ENCODE data around the gene GPR107. TPM values are rescaled to one million over a fixed set of nuclear protein-coding genes. Genes with fewer than 3 reads are reported as not detected.

GPR107 gene
- total RNA-seq, 3 donors from 2014 or later = 15.9 to 21.7 (median 17.9) TPM

- no peak for ATAC-seq
- Mint-ChIP-seq H3K4me1 (ENCODE audit: low read depth) (peaks cover 9% of the 10 kb centered on the region), H3K27me3 (ENCODE audit: low read depth) (no peaks in the 10 kb centered on the region), H3K9me3 (no peaks in the 10 kb centered on the region), H3K4me3 (no peak overlapping the region), H3K36me3 (ENCODE audit: insufficient read depth) (peaks cover 32% of the 10 kb centered on the region)
- DNase-seq = no peak
Measured at GRCh38 chr9:130100681-130101080, 47.0 kb downstream of the GPR107 start.

- Mint-ChIP-seq H3K4me3 (no peak overlapping the region), H3K36me3 (ENCODE audit: insufficient read depth) (peaks cover 40% of the 10 kb centered on the region), H3K9me3 (no peaks in the 10 kb centered on the region), H3K4me1 (ENCODE audit: low read depth) (peaks cover 10% of the 10 kb centered on the region), H3K27me3 (ENCODE audit: low read depth) (no peaks in the 10 kb centered on the region)
- no peak for DNase-seq
- ATAC-seq = no peak
Measured at GRCh38 chr9:130101915-130102314, 48.2 kb downstream of the GPR107 start.

- ATAC-seq = no peak
- no peak overlapping the region for H3K4me3 Mint-ChIP-seq
- peaks cover 22% of the 10 kb centered on the region for H3K4me1 Mint-ChIP-seq (ENCODE audit: low read depth)
- peaks cover 40% of the 10 kb centered on the region for H3K36me3 Mint-ChIP-seq (ENCODE audit: insufficient read depth)
- DNase-seq = no peak
- H3K27me3 Mint-ChIP-seq (ENCODE audit: low read depth) = no peaks in the 10 kb centered on the region
- no peaks in the 10 kb centered on the region for H3K9me3 Mint-ChIP-seq
Measured at GRCh38 chr9:130104491-130105193, 50.9 kb downstream of the GPR107 start.

GRCh38 chr9:130106860-130107233 is 53.1 kb downstream of the GPR107 start:
- Mint-ChIP-seq H3K27me3 (ENCODE audit: low read depth) (no peaks in the 10 kb centered on the region), H3K9me3 (no peaks in the 10 kb centered on the region), H3K36me3 (ENCODE audit: insufficient read depth) (peaks cover 36% of the 10 kb centered on the region), H3K4me1 (ENCODE audit: low read depth) (peaks cover 32% of the 10 kb centered on the region), H3K4me3 (no peak overlapping the region)
- DNase-seq (no peak), ATAC-seq (peak in 1 of 2 donors; percentile 3)

GRCh38 chr9:130107234-130107861 is 53.6 kb downstream of the GPR107 start:
- Mint-ChIP-seq H3K4me3 (peak overlapping the region; percentile 11), H3K4me1 (ENCODE audit: low read depth) (peaks cover 32% of the 10 kb centered on the region)

GRCh38 chr9:130107955-130108354 is 54.2 kb downstream of the GPR107 start:
- Mint-ChIP-seq H3K36me3 (ENCODE audit: insufficient read depth) (peaks cover 33% of the 10 kb centered on the region), H3K27me3 (ENCODE audit: low read depth) (no peaks in the 10 kb centered on the region), H3K9me3 (no peaks in the 10 kb centered on the region), H3K4me1 (ENCODE audit: low read depth) (peaks cover 32% of the 10 kb centered on the region), H3K4me3 (no peak overlapping the region)
- ATAC-seq (peak; percentile 17 to 18), DNase-seq (no peak)

More at GRCh38 chr9:130107234-130107861, 53.6 kb downstream of the GPR107 start:
- Mint-ChIP-seq H3K27me3 (ENCODE audit: low read depth) (no peaks in the 10 kb centered on the region), H3K9me3 (no peaks in the 10 kb centered on the region), H3K36me3 (ENCODE audit: insufficient read depth) (peaks cover 33% of the 10 kb centered on the region)
- ATAC-seq = peak; percentile 93 to 95
- DNase-seq = peak; percentile 87

- DNase-seq (no peak), ATAC-seq (no peak)
- Mint-ChIP-seq H3K36me3 (ENCODE audit: insufficient read depth) (peaks cover 29% of the 10 kb centered on the region), H3K9me3 (no peaks in the 10 kb centered on the region), H3K4me3 (no peak overlapping the region), H3K27me3 (ENCODE audit: low read depth) (no peaks in the 10 kb centered on the region), H3K4me1 (ENCODE audit: low read depth) (peaks cover 32% of the 10 kb centered on the region)
Measured at GRCh38 chr9:130110166-130110565, 56.5 kb downstream of the GPR107 start.

- no peak overlapping the region for H3K4me3 Mint-ChIP-seq
- H3K4me1 Mint-ChIP-seq (ENCODE audit: low read depth) = peaks cover 32% of the 10 kb centered on the region
- DNase-seq (no peak), ATAC-seq (no peak)
- H3K36me3 Mint-ChIP-seq (ENCODE audit: insufficient read depth) = peaks cover 28% of the 10 kb centered on the region
- no peaks in the 10 kb centered on the region for H3K27me3 Mint-ChIP-seq (ENCODE audit: low read depth)
- H3K9me3 Mint-ChIP-seq = no peaks in the 10 kb centered on the region
Measured at GRCh38 chr9:130110596-130111021, 56.9 kb downstream of the GPR107 start.

GRCh38 chr9:130111786-130112537 is 58.3 kb downstream of the GPR107 start:
- ATAC-seq (no peak), DNase-seq (no peak)
- Mint-ChIP-seq H3K4me3 (no peak overlapping the region), H3K4me1 (ENCODE audit: low read depth) (peaks cover 27% of the 10 kb centered on the region), H3K36me3 (ENCODE audit: insufficient read depth) (peaks cover 20% of the 10 kb centered on the region), H3K27me3 (ENCODE audit: low read depth) (no peaks in the 10 kb centered on the region), H3K9me3 (no peaks in the 10 kb centered on the region)

- ATAC-seq = no peak
- no peak for DNase-seq
- H3K27me3 Mint-ChIP-seq (ENCODE audit: low read depth) = no peaks in the 10 kb centered on the region
- H3K9me3 Mint-ChIP-seq = no peaks in the 10 kb centered on the region
- H3K4me3 Mint-ChIP-seq = no peak overlapping the region
- peaks cover 20% of the 10 kb centered on the region for H3K4me1 Mint-ChIP-seq (ENCODE audit: low read depth)
- peaks cover 18% of the 10 kb centered on the region for H3K36me3 Mint-ChIP-seq (ENCODE audit: insufficient read depth)
Measured at GRCh38 chr9:130112538-130113151, 58.9 kb downstream of the GPR107 start.

- DNase-seq = no peak
- no peak for ATAC-seq
- Mint-ChIP-seq H3K4me1 (ENCODE audit: low read depth) (peaks cover 12% of the 10 kb centered on the region), H3K36me3 (ENCODE audit: insufficient read depth) (peaks cover 14% of the 10 kb centered on the region), H3K4me3 (no peak overlapping the region), H3K9me3 (no peaks in the 10 kb centered on the region), H3K27me3 (ENCODE audit: low read depth) (no peaks in the 10 kb centered on the region)
Measured at GRCh38 chr9:130114741-130115140, 61.0 kb downstream of the GPR107 start.

GRCh38 chr9:130116346-130116745 is 62.6 kb downstream of the GPR107 start:
- no peak overlapping the region for H3K4me3 Mint-ChIP-seq

GRCh38 chr9:130117376-130117775 is 63.7 kb downstream of the GPR107 start:
- Mint-ChIP-seq H3K4me3 (no peak overlapping the region), H3K9me3 (no peaks in the 10 kb centered on the region), H3K27me3 (ENCODE audit: low read depth) (no peaks in the 10 kb centered on the region), H3K36me3 (ENCODE audit: insufficient read depth) (peaks cover 12% of the 10 kb centered on the region), H3K4me1 (ENCODE audit: low read depth) (peaks cover 3% of the 10 kb centered on the region)
- DNase-seq (no peak), ATAC-seq (no peak)

More at GRCh38 chr9:130116346-130116745, 62.6 kb downstream of the GPR107 start:
- peaks cover 9% of the 10 kb centered on the region for H3K36me3 Mint-ChIP-seq (ENCODE audit: insufficient read depth)
- H3K4me1 Mint-ChIP-seq (ENCODE audit: low read depth) = peaks cover 4% of the 10 kb centered on the region
- H3K9me3 Mint-ChIP-seq = no peaks in the 10 kb centered on the region
- no peak for DNase-seq
- no peaks in the 10 kb centered on the region for H3K27me3 Mint-ChIP-seq (ENCODE audit: low read depth)
- ATAC-seq = no peak
